H1 (cell line): Measurements from ENCODE around the gene SCAMP2. TPM values are rescaled to one million over a fixed set of nuclear protein-coding genes. Genes with fewer than 3 reads are reported as not detected.

ENCODE experiments used
- BACH1 ChIP-seq: IDR thresholded peaks from 2 replicates; pipeline ENCODE4 v1.6.1; 2012; ENCODE audit warnings: low read length, improper control_type of control experiment
- BCL11A ChIP-seq, 2 experiments: IDR thresholded peaks; one replicate each; pipeline ENCODE4 v1.6.1; 2011; ENCODE audit warnings: low read depth in 2 of 2, low read length in 2 of 2, mild to moderate bottlenecking in 2 of 2
- CHD1 ChIP-seq: IDR thresholded peaks from 2 replicates; pipeline ENCODE4 v1.6.1; 2012; ENCODE audit warnings: low read depth, low read length, improper control_type of control experiment
- CHD2 ChIP-seq: IDR thresholded peaks from 2 replicates; pipeline ENCODE4 v1.6.1; 2012; ENCODE audit warnings: low read length, improper control_type of control experiment
- CREB1 ChIP-seq: IDR thresholded peaks from 2 replicates; pipeline ENCODE4 v1.6.1; 2012; ENCODE audit warnings: inconsistent platforms
- CTBP2 ChIP-seq: IDR thresholded peaks from 2 replicates; pipeline ENCODE4 v1.7.0; 2011; ENCODE audit warnings: borderline replicate concordance, mild to moderate bottlenecking, moderate library complexity, mixed read lengths, low read length; ENCODE audit not compliant: insufficient read depth, insufficient read length
- EGR1 ChIP-seq: IDR thresholded peaks from 2 replicates; pipeline ENCODE4 v1.6.1; 2011; ENCODE audit warnings: low read depth, low read length, borderline replicate concordance
- EZH2 ChIP-seq: fragments of 200-600 bp; sonication (generic); IDR thresholded peaks from 2 replicates; pipeline ENCODE4 v1.7.1; 2012; ENCODE audit warnings: low read depth, mild to moderate bottlenecking, moderate library complexity, low read length, inconsistent platforms; ENCODE audit not compliant: severe bottlenecking
- JUN ChIP-seq: IDR thresholded peaks from 2 replicates; pipeline ENCODE4 v1.6.1; 2011; ENCODE audit warnings: low read depth, mild to moderate bottlenecking, improper control_type of control experiment, low read length
- JUND ChIP-seq: IDR thresholded peaks from 2 replicates; pipeline ENCODE4 v1.6.1; 2011; ENCODE audit warnings: mild to moderate bottlenecking, improper control_type of control experiment, low read length
- KDM4A ChIP-seq: IDR thresholded peaks from one replicate; pipeline ENCODE4 v1.7.1; 2012; ENCODE audit warnings: low read depth, mild to moderate bottlenecking, moderate library complexity, low read length, inconsistent platforms; ENCODE audit not compliant: severe bottlenecking
- KDM5A ChIP-seq: fragments of 200-600 bp; IDR thresholded peaks from 2 replicates; pipeline ENCODE4 v1.7.1; 2012; ENCODE audit warnings: mild to moderate bottlenecking, low read length, inconsistent platforms, mixed read lengths
- POLR2A ChIP-seq, 2 experiments: IDR thresholded peaks; 1 replicate in 1 of 2; 2 replicates in 1 of 2; pipeline ENCODE4 v1.6.1; 2011; ENCODE audit warnings: low read depth in 2 of 2, low read length in 2 of 2, mild to moderate bottlenecking in 2 of 2; ENCODE audit errors: control extremely low read depth in 1 of 2
- POLR2AphosphoS5 ChIP-seq: IDR thresholded peaks from 2 replicates; pipeline ENCODE4 v1.6.1; 2011; ENCODE audit warnings: low read depth, low read length
- POU5F1 ChIP-seq: IDR thresholded peaks from 2 replicates; pipeline ENCODE4 v1.6.1; 2011; ENCODE audit warnings: low read depth, mild to moderate bottlenecking, low read length, moderate library complexity
- RAD21 ChIP-seq, 2 experiments: IDR thresholded peaks in 1 of 2; conservative IDR thresholded peaks in 1 of 2; 2 replicates each; pipeline ENCODE4 v1.6.1; 2011; ENCODE audit warnings: low read depth in 2 of 2, low read length in 2 of 2, improper control_type of control experiment in 1 of 2, inconsistent platforms in 1 of 2, mild to moderate bottlenecking in 1 of 2, moderate library complexity in 1 of 2
- RNF2 ChIP-seq: fragments of 200-900, 300-1000 bp; sonication (generic); IDR thresholded peaks from 2 replicates; pipeline ENCODE4 v1.7.1; 2016; ENCODE audit warnings: borderline replicate concordance, low read depth, mild to moderate bottlenecking, antibody characterized with exemption, low read length; ENCODE audit not compliant: poor library complexity, severe bottlenecking; ENCODE audit errors: missing control alignments
- SP4 ChIP-seq: IDR thresholded peaks from 2 replicates; pipeline ENCODE4 v1.6.1; 2012; ENCODE audit warnings: low read length, inconsistent platforms
- SRF ChIP-seq: IDR thresholded peaks from 2 replicates; pipeline ENCODE4 v1.6.1; 2011; ENCODE audit warnings: mild to moderate bottlenecking, low read depth, low read length, moderate library complexity
- SUZ12 ChIP-seq: fragments of 200-600 bp; sonication (generic); IDR thresholded peaks from 2 replicates; pipeline ENCODE4 v1.6.1; 2012; ENCODE audit warnings: mild to moderate bottlenecking, inconsistent platforms, low read length, moderate library complexity, mixed read lengths
- TAF7 ChIP-seq: optimal IDR thresholded peaks from 2 replicates; pipeline ENCODE3; 2011; ENCODE audit warnings: low read depth, mild to moderate bottlenecking, inconsistent platforms, low read length, moderate library complexity, borderline replicate concordance
- TCF12 ChIP-seq: IDR thresholded peaks from 2 replicates; pipeline ENCODE4 v1.6.1; 2011; ENCODE audit warnings: low read depth, mild to moderate bottlenecking, low read length
- TEAD4 ChIP-seq: IDR thresholded peaks from 2 replicates; pipeline ENCODE4 v1.6.1; 2012; ENCODE audit warnings: low read depth, low read length, inconsistent platforms, mixed read lengths
- YY1 ChIP-seq: IDR thresholded peaks from 2 replicates; pipeline ENCODE4 v1.6.1; 2011; ENCODE audit warnings: low read depth, mild to moderate bottlenecking, low read length
- polyA plus RNA-seq, 7 experiments: library from polyadenylated mRNA; depleted of rRNA in 3 of 7; stranded (reverse) in 5 of 7; unstranded in 2 of 7; fragments of >200 nt in 5 of 7; fragments of 200-250 nt in 2 of 7; gene quantifications; 1 replicate in 5 of 7; 2 replicates in 1 of 7; 4 replicates in 1 of 7; pipeline versions ENCODE4 v1.2.1 to v1.2.3, GENCODE V29; 2011 to 2013; ENCODE audit warnings: missing spikeins in 2 of 7, mixed read lengths in 2 of 7
- total RNA-seq: library from RNA; stranded (reverse); fragmentation: NEBNext Ultra II Directional; extraction: Animal tissue kit (Norgen Biotek cat#: 25700); gene quantifications from 2 replicates; pipeline ENCODE4 v1.2.1, GENCODE V29; 2021
- TF ChIP-seq, protein P1 (sequence below): IDR thresholded peaks from 2 replicates; pipeline ENCODE4 v1.6.1; 2011; ENCODE audit warnings: low read length, improper control_type of control experiment

SCAMP2 gene
- total and polyA plus RNA-seq, 2 of the 8 experiments (the other 6 are each of a cell fraction or from before 2014, with no cell fraction given) = 41.7 to 131 TPM

DNA sequence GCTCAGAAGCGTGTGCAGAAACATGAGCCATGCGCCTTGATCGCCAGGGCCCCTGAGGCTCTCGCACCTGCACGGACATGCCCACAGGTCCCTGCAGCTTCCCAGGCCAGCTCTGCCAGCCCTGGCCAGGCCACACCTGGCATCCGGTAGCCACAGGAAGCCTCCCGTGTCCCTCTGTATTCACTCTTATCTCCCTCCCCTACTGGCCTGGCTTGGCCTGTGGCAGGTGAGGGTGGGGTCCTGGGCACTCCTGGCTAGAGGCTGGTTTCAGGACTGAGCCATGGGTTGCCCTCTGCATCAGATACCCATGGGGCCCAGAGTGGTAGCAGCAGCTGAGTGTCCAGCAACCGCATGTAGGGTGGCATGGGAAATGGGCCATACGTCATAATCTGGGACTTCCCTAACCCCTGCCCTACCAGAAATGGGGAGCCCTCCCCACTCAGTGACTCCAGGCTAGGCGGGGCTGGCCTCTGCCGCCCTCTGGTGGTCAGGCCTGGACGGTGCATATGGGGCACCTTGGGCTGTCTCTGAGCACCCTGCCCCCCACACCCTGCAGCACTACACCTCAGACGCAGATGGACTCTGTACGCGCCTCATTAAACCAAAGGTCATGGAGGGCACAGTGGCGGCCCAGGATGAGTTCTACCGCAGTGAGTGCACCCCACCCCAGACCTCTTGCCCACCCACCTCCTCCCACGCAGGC lies 73.2 kb downstream of the SCAMP2 start (continued):
- TF ChIP-seq EGR1 (no peak), RAD21 (IDR thresholded peaks at IDR 0.05 in 1 of 2, conservative IDR thresholded peaks at IDR 0.05 in 1 of 2; ENCODE audit: low read depth in 2 of 2, low read length in 2 of 2) (peak; percentile 88 to 91), TAF7 (no peak), EZH2 (no peak), JUND (0 out of 2 replicates have a peak, but pooled peaks have one; percentile 61), POLR2AphosphoS5 (no peak), JUN (no peak), CREB1 (peak; percentile 73), CTBP2 (no peak), TCF12 (no peak), SRF (no peak), KDM4A (no peak), KDM5A (no peak), BACH1 (no peak), SUZ12 (no peak), TEAD4 (0 out of 2 replicates have a peak, but pooled peaks have one; percentile 13), POU5F1 (no peak), SP4 (0 out of 2 replicates have a peak, but pooled peaks have one; percentile 21), BCL11A (IDR thresholded peaks at IDR 0.05; ENCODE audit: low read depth in 2 of 2, low read length in 2 of 2) (no peak), POLR2A (IDR thresholded peaks at IDR 0.05; ENCODE audit: control extremely low read depth in 1 of 2, low read depth in 2 of 2, low read length in 2 of 2) (no peak), CHD2 (0 out of 2 replicates have a peak, but pooled peaks have one; percentile 17), RNF2 (no peak), CHD1 (no peak), YY1 (peak; percentile 31; the same call in 1 of the 2 replicates)
- TF ChIP-seq, protein P1, sequence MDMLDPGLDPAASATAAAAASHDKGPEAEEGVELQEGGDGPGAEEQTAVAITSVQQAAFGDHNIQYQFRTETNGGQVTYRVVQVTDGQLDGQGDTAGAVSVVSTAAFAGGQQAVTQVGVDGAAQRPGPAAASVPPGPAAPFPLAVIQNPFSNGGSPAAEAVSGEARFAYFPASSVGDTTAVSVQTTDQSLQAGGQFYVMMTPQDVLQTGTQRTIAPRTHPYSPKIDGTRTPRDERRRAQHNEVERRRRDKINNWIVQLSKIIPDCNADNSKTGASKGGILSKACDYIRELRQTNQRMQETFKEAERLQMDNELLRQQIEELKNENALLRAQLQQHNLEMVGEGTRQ = no peak
